Measurements from ENCODE around the gene NAP1L5. TPM values are rescaled to one million over a fixed set of nuclear protein-coding genes. Genes with fewer than 3 reads are reported as not detected.

Gene NAP1L5
- total RNA-seq, result 4.4 to 4.9 TPM (median 4.7 TPM) in 3 replicates

- no peaks in the 10 kb centered on the region for H3K9me3 Mint-ChIP-seq
- TF ChIP-seq CTCF (IDR thresholded peaks at IDR 0.05; ENCODE audit: unreplicated experiment), result no peak
- DNase-seq (ENCODE audit: low spot score in 2 of 2, unreplicated experiment in 2 of 2), result no peak
- no peaks in the 10 kb centered on the region for H3K27me3 Mint-ChIP-seq (ENCODE audit: low read depth)
- H3K27ac Mint-ChIP-seq, result peak within 1 kb of the TSS; percentile 3
- H3K36me3 Mint-ChIP-seq, result no peaks in the 10 kb centered on the region
- peaks cover 7% of the 10 kb centered on the region for H3K4me1 Mint-ChIP-seq
- peak within 1 kb of the TSS; percentile 80 for H3K4me3 Mint-ChIP-seq
These were observed at the start of gene NAP1L5 for GRCh38 chr4:88697588-88698329. Gene NAP1L5, minus strand, starts transcription at chr4:88697829. Its CDS starts 75 bp downstream, at chr4:88697754.

- H3K4me3 Mint-ChIP-seq, result no peak overlapping the region
- H3K27me3 Mint-ChIP-seq (ENCODE audit: low read depth), result no peaks in the 10 kb centered on the region
- no peak for DNase-seq (ENCODE audit: low spot score in 2 of 2, unreplicated experiment in 2 of 2)
- no peak overlapping the region for H3K27ac Mint-ChIP-seq
- TF ChIP-seq CTCF (IDR thresholded peaks at IDR 0.05; ENCODE audit: unreplicated experiment), result no peak
- H3K9me3 Mint-ChIP-seq, result no peaks in the 10 kb centered on the region
- H3K4me1 Mint-ChIP-seq, result peaks cover 7% of the 10 kb centered on the region
- peaks cover 73% of the 10 kb centered on the region for H3K36me3 Mint-ChIP-seq
These were observed 49.7 kb upstream of the NAP1L5 start for GRCh38 chr4:88747351-88747750.

GRCh38 chr4:88746206-88746605 lies 48.6 kb upstream of the NAP1L5 start:
- H3K9me3 Mint-ChIP-seq, result no peaks in the 10 kb centered on the region
- peaks cover 77% of the 10 kb centered on the region for H3K36me3 Mint-ChIP-seq
- no peak for TF ChIP-seq CTCF (IDR thresholded peaks at IDR 0.05; ENCODE audit: unreplicated experiment)
- no peak overlapping the region for H3K4me3 Mint-ChIP-seq
- no peaks in the 10 kb centered on the region for H3K27me3 Mint-ChIP-seq (ENCODE audit: low read depth)
- H3K27ac Mint-ChIP-seq, result no peak overlapping the region
- DNase-seq (ENCODE audit: low spot score in 2 of 2, unreplicated experiment in 2 of 2), result no peak
- H3K4me1 Mint-ChIP-seq, result peaks cover 7% of the 10 kb centered on the region

- H3K9me3 Mint-ChIP-seq, result no peaks in the 10 kb centered on the region
- no peaks in the 10 kb centered on the region for H3K27me3 Mint-ChIP-seq (ENCODE audit: low read depth)
- no peak for TF ChIP-seq CTCF (IDR thresholded peaks at IDR 0.05; ENCODE audit: unreplicated experiment)
- no peak for DNase-seq (ENCODE audit: low spot score in 2 of 2, unreplicated experiment in 2 of 2)
- no peak overlapping the region for H3K27ac Mint-ChIP-seq
- peaks cover 76% of the 10 kb centered on the region for H3K36me3 Mint-ChIP-seq
- peaks cover 7% of the 10 kb centered on the region for H3K4me1 Mint-ChIP-seq
- H3K4me3 Mint-ChIP-seq, result no peak overlapping the region
These were observed 48.0 kb upstream of the NAP1L5 start for GRCh38 chr4:88745581-88746163.

GRCh38 chr4:88745175-88745574 lies 47.5 kb upstream of the NAP1L5 start:
- Mint-ChIP-seq H3K4me3 (no peak overlapping the region), H3K9me3 (no peaks in the 10 kb centered on the region), H3K27ac (no peak overlapping the region), H3K27me3 (ENCODE audit: low read depth) (no peaks in the 10 kb centered on the region), H3K36me3 (peaks cover 76% of the 10 kb centered on the region), H3K4me1 (peaks cover 7% of the 10 kb centered on the region)
- DNase-seq (ENCODE audit: low spot score in 2 of 2, unreplicated experiment in 2 of 2), result no peak
- no peak for TF ChIP-seq CTCF (IDR thresholded peaks at IDR 0.05; ENCODE audit: unreplicated experiment)
